HG02763 (cell line): ENCODE data around the gene NSMF.

Source experiments
- ATAC-seq: cut with Tn5 transposase; IDR thresholded peaks from one replicate; pipeline ENCODE4 v1.9.1; 2021; ENCODE audit warnings: mild to moderate bottlenecking, moderate library complexity; ENCODE audit not compliant: unreplicated experiment

Gene NSMF

GRCh38 chr9:137448602-137448962 lies 10.6 kb downstream of the NSMF start:
- no peak for ATAC-seq

- ATAC-seq = no peak
Measured at GRCh38 chr9:137447722-137448601, 11.2 kb downstream of the NSMF start.

- ATAC-seq = no peak
Measured at GRCh38 chr9:137446851-137447471, 12.2 kb downstream of the NSMF start.

DNA sequence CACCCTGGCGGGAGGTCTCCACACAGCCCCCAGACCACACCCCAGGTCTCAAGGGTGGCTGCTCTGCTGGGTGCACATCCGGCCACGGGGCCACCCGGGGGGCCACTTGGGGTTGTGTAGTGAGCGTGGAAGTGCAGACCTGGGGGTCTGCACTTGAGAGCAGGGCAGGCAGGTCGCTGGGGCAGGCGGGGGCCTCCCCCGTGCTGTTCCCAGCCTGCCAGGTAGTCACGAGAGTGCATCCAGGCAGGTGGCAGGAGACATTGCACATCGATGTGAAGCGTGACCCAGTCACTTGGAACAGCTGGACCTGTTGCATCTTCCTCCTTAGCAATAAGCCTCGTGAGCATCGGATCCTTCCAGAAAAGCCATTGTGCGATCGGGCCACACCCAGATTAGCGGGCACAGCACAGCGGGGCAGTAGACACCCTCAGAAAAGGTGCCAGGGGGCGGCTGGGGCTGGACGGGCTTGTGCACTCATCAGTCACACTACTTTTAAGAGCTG lies 13.2 kb downstream of the NSMF start:
- no peak for ATAC-seq

GRCh38 chr9:137445275-137445807 lies 13.8 kb downstream of the NSMF start:
- no peak for ATAC-seq

GRCh38 chr9:137444106-137444790 lies 14.9 kb downstream of the NSMF start:
- ATAC-seq = no peak

GRCh38 chr9:137441935-137442321 lies 17.2 kb downstream of the NSMF start:
- no peak for ATAC-seq

DNA sequence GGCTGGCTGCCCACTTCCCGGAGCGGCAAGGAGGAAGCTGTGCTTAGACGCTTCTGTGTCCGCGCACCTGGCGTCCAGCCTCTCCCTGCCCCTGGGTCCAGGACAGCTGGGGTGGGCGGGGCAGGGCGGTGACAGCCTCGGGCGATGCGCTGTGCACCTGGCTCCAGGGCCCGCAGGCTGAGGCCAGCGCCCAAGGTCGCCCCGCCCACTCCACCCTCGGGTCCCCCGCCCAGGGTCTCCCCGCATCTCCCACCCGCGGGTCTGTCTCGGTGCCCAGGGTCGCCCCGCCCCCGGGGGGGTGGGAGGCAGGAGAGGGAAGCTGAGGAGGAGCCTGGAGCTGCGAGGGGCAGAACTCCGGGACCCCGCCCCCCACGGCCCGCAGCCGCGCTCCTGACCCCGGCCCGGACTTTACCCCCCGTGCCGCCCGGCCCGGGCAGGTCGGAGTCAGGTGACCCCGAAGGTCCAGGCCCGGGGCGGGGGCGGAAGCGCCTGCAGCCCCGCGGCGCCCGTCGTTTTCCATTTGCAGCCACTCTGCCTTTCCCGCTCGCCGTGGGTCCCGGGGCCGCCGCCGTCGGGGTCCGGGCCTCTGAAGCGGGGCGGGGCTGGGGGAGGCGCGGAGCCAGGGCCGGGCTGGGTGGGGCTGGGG lies 17.7 kb downstream of the NSMF start, which contains the start of gene ENTPD8:
ENTPD8 (minus strand) TSS at position 69 of the 646 bp plus-strand sequence. CDS start 3,072 bp downstream, outside the sequence.
- no peak for ATAC-seq

DNA sequence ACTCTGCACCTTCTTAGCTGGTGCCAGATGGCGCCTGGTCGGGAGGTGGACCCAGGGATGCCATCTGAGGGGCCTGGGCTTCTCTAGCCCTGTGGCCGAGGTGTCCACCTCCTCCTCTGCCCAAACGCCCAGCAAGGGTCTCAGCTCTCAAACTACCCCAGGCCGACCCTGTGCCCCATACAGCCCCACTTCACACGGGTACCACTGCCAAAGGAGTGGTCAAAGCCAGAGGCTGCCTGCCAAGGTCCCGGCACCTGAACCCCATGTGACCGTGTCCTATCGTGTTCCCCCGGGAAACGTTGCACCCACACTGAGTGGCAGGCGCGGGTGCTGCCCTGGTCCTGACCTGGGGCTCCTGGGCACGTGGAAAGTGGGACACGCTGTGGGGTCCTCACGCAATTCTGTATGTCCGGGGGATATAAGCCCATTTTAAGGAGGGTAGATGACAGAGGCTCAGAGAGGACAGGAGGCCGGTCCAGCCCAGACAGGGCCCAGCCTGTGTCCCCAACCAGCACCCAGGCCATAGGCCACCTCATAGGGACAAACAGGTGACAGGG lies 19.9 kb downstream of the NSMF start:
- no peak for ATAC-seq

GRCh38 chr9:137438591-137439157 lies 20.5 kb downstream of the NSMF start:
- no peak for ATAC-seq

- ATAC-seq = no peak
Measured at GRCh38 chr9:137437691-137438590, 21.2 kb downstream of the NSMF start.

- ATAC-seq = no peak
Measured at GRCh38 chr9:137436761-137437600, 22.2 kb downstream of the NSMF start.

DNA sequence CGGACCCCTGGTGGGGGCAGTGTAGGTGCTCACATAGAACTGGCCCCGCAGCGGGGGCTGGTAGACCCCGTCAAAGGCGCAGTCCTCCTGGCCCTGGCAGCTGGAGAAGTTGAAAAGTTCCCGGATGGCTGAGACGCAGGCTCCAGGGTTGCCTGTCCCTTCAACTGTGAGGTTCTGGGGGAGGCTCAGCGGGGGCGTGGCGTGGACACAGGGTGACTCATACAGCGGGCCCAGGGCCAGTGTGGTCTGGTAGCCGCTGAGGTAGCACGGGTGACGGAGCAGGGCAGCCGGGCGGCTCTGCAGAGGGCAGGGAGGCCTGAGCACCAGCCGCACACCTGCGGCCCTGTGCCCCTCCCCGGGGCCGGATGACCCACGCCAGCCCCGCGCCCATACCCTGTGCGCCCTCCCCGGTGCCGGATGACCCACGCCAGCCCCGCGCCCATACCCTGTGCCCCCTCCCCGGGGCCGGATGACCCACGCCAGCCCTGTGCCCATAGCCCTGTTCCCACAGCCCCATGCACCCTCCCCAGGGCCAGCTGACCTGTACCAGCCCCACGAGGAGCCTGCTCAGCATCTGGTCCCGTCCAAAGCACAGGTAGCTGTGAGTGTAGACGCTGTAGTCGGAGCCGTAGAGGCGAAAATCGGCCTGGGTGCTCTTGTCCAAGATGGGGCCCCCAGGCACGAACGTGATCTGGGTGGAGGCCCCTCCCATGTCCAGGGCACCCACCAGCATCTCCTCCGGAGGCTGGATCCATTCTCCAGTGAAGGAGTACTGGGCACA lies 23.0 kb downstream of the NSMF start:
- ATAC-seq = no peak

DNA sequence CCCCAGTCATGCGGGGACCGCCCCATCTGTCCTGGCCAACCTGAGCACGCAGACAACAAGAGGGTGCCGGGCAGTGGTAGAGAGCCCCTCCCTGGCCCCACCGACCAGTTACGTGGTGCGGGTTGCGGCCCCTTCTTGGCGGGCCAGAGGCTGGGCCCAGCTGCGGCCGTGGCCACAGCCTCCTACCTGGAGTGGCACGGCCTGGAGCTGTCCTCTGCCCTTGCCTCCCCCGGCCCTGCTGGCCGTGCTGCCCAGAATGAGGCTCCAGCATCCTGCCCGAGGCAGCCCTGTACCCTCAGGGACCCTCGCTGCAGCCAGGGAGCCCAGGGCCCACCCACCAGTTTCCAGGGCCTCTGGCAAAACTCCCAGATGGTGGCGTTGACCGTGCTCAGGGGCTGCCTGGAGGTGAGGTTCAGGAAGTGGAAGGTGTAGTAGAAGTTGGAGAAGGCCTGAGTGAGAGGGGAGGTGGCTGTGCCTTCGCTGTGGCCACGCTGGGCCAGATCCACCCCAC lies 23.7 kb downstream of the NSMF start:
- ATAC-seq = no peak

DNA sequence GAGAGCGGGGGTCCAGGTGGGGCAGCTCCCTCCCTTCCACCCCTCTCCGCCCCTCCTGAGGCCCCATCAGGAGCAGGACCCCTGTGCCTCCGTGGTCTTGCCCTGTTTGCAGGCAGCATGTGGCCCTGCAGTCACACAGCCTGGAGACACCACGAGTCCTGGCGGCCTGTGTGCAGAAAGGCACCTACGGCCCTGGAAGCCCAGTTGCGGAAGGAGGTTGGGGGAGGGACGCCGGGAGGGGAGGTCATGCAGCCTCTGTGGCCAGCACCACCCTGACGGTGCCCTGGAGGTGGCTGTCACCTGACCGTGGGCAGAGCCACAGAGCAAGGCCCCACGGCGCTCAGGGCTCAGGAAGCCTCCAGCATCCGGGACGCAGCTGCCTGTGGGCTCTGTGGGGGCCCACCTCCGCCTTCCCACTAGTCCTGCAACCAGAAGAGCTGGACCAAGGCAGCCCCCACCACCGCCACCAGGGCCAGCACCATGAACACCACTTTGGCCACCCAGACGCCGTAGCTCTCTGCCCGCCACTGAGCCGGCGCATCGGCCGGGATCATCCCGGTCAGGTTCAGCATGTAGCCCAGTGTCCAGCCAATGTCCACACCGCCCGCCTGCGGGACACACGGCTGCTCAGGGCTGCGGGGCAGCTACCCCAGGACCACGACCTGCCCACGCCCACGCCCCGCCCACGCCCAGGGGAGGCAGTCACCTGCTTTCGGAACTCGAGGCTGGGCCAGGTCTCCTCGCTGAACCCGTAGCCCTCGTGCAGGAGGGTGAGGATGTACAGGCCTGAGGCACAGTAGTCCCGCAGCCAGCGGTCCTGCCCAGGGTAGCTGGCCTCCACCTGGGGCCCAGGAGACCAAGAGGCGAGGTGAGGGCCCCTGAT lies 24.4 kb downstream of the NSMF start:
- ATAC-seq = no peak

DNA sequence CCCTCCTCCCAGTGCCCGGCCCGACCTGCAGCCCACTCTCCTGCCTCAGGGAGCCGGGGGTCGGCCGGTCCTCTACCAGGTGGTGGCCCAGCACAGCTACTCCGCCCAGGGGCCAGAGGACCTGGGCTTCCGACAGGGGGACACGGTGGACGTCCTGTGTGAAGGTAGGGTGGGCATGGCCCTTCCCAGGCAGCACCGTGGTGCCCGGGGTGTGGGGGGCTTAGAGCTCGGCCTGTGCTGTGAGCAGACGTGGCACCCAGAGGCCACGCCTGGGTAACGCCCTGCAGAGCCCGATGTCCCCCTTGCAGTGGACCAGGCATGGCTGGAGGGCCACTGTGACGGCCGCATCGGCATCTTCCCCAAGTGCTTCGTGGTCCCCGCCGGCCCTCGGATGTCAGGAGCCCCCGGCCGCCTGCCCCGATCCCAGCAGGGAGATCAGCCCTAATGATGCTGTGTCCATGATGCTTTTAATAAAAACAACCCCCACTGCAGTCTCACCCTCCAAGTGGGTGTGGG lies 25.2 kb downstream of the NSMF start:
- no peak for ATAC-seq
